Hematopoietic multipotent progenitor cell treated with erythropoietin and hydrocortisone succinate and interleukin-3 and kit ligand, for 17 days (in vitro differentiated cells): ENCODE data around the gene LRRC8B.
"Not testable (repeated sequence)": the region's sequence is repeated elsewhere in the genome, so short reads cannot be mapped to it uniquely, and the experiment has no call there.

Experiments
- DNase-seq: peaks from one replicate; pipeline ENCODE4 v3.0.0-alpha.2; 2015; ENCODE audit warnings: low spot score

The LRRC8B gene

DNA sequence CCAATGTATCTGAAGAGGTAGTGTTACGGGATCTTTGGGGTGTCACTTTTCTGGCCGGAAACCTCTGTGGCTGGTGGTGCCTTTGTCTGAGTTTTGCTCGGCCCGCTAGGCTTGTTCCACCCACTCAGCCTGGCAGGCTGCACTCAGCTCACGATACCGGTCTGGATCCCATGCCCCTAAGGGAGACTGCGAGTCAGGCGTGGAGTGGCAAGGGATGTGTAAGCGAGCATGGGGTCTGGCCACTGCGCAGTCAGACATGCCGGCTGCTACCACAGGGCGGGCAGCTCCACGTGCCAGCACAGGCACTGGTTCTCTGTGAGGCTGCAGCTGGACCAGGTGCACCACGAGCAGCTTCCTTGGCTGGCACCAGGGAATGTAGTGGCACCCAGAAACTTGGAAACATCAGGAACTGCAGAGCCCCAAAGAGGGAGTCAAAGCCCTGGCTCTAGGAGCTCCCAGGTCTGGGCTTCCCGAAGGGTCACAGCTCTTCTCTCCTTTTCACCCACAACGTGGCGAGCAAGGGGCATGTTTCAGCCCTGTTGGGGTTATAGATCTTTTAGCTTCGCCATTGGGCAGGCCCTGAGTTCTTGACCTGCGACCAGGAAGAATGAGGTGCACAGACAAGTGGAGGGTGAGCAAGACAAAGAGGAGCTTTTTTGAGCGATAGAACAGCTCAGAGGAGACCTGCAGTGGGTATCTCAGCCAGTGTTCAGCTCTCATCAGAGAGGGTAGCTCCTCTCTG is 84.5 kb downstream of the LRRC8B start:
- no peak for DNase-seq

DNA sequence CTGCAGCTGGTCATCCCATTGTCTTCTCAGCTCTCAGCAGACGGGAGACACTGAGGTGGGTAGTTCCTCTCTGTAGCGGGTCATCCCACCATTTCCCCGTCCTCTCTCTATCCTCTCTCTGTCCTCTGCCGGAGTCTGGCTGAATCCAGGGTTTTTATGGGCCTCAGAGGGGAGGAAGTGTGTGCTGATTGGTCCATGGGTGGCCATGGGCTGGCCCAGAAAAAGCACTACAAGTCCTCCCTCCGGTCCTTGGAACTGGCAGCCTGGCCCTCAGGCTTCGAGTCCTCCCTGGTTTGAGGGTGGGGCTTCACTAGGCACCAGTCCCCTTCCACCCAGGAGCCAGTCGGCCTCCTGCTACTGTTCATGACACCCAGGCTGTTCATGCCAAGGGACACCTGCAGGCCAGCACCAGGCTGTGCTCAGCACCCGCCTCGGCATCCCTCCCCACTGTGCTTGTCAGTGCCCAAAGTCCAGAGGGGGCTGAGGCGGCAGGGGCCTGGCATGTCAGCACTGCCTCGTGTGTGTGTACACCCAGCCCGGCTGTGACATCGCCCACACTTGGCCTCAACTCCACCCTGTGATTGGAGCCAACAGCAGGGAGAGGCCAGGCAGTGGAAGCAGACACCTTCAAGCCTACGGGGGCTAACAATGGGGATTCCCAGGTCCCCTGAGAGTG is 85.3 kb downstream of the LRRC8B start:
- no peak for DNase-seq

DNA sequence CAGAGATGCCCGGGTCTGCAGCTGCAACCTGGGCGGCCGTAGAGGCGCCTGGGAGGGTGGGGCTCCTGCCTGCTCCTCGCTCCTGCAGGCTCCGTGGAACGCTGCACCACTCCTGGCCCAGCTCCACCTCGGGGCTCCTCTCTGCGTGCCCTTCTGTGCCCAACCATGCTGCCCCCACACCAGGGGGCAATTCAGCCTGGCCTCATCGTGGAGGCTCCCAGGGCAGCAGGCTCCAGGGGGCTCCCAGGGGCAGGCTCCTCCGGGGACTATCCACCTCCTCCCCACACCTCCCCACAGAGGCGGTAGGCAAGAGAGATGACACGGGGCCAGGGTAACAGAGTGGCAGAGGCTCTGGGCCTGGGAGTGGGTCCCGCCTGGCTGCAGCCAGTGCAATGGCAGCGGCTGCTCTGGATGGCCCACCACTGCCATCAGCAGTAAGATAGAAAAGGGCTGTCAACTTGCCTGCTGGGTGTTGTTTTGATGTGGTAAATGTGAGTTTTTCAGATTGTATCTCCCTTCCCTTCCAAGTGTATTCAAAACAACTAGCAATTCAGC is 85.9 kb downstream of the LRRC8B start:
- DNase-seq = no peak

DNA sequence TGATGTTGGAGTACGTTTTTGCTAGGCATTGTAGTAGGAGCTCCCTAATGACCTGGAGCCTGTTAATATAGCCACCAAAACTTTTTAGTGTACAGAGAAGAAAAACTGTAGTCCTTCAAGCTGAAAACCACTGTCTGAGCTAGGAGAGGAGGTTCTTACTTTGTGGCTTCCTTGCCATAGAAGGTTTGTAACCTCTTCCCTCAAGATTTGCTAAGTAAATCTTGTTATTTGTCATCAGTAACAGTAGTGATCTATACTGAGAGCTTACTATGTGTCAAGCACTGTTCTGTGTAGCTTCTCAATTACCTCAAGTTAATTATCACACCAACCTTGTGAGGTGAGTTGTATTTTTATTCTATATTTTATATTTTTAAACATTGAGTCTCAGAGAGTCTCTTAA is 87.1 kb downstream of the LRRC8B start:
- DNase-seq = no peak

DNA sequence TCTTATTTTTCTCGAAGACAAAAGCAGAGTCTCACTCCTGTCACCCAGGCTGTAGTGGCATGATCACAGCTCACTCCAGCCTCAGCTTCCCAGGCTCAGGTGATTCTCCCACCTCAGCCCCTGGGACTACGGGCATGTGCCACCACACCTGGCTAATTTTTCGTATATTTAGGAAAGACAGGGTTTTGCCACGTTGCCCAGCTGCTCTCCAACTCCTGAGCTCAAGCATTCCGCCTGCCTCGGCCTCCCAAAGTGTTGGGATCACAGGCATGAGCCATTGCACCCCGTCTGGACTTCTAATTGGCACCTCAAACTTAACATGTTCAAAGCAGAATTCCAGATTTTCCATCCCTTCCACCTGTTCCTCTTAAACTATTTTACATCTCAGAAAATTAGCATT is 89.3 kb downstream of the LRRC8B start:
- DNase-seq = no peak

DNA sequence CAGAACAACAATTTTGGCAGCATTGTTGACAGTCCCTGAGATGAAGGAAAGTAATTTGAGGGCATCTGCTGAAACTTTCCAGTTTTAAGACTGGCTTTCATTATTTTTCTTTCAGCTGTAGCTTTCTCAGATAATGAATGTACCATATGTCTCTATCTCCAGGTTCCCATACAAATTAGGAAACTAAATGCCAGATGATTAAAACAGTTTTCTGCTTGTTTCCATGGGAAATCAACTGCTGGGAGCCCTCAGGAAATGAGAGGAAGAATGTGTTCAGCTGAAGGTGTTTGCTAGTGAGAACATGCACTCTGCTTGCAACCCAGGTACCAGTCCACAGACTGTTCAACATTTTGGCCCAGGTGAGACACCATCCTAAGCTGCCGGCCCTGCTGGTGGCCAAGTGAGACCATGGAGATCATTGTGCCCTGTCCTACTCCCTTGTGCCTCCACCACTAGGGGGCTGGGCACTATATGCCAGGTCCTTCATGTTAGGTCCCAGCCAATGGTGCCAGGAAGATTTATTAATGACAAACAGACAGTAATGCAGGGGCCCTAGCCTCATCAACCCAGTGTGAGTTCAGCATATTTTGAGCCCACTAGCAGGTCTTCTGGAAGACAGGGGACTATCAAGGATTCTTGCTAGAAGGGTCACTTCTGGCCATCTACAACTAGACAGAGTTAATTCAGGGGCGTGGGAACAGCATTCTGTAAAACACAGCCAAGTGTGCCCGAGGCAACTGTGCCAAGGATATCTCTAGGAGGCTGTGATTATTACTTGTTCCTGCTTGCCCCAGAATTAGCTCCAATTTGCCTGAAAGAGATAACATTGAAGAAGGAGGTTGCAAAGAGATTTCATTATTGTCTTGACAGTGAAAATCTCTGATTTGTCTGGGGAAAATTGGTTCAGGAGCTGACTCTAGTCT is 91.3 kb downstream of the LRRC8B start:
- no peak for DNase-seq

DNA sequence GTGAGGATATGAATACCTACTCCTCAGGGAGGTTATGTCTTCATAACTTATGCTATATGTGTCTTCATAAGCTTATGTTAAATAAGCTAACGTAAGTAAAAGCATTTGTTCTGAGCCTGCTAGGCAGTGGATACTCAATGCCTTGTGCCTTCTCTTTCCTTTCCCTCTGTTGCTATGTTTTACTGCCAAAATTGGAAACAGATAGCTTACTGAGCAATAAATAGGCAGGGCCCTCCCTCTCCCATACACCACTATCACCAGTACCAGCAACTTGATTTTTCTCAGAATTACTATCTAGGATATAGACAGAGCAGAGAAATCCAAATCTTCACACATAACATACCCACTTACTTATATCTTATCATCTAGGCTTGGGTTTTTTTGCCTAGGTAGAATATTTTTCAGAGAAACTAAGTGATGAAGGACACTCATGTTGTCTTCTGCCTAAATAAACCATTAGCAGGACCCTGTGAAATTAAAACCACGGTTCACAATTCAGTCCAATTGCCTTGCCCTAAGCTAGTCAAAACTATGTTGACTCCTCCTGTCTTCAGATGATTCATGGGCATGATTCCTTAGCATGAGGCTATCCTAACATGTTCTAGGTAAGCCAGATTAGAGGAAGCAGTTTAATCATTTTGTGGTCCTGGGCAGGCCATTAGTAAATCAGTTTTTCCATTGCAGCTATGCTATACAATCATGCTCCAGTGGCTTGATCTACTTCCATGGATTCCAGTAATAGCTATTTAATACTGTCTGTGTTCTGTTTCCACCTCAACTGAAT is 92.4 kb downstream of the LRRC8B start:
- no peak for DNase-seq

DNA sequence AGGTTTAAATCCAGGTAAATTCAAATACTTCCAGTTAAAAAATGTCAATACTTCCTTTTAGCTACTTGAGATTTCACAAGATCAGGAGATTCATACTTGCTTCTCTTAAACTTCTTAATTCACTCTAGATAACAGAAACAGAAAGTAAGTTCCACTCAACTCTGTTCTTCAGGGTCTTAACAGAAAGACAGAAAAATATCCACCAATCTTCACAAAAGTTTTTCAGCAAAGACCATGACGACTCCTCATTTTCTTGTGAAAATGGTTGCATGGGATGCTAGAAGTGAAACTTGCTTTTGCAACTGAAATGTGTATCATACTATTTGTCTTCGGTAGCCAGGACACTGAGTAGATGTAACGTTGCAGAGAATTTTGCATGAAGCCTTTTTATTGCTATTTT is 96.0 kb downstream of the LRRC8B start:
- DNase-seq = no peak

DNA sequence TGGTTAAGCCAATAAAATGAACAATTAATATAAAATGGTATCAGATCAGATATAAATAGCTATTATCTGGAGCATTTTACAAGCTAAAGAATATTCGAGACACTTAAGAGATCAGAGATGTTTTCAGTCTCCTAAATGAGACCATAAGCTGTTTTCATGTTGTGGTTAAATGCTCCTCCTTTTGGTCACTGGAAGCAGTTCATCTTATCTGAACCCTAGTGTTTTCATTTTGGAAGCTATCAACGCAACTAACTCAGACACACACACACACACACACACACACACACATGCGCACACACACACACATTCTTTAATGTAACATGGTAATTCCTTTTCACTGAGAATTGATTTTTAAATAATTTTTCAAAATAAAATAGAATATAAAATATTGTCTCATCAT is 98.3 kb downstream of the LRRC8B start:
- no peak for DNase-seq

DNA sequence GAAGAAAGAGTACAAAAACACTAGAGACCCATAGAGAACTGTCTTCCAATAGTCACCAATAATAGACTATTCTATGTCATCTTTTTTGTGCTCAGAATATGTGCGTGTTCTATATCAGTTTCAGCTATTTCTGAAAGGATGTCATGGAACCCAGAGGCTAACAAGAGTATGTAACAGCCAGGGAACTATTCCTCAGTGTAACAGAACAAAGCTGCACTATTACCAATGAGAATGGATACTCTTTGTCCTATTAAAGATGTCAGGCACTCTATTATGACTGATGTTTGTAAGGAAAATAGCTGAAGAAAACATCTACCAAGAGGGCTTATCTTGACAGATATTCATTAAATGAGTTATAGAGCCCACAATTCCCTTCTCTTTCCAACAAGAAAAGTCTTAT is 99.7 kb downstream of the LRRC8B start:
- DNase-seq = no peak

DNA sequence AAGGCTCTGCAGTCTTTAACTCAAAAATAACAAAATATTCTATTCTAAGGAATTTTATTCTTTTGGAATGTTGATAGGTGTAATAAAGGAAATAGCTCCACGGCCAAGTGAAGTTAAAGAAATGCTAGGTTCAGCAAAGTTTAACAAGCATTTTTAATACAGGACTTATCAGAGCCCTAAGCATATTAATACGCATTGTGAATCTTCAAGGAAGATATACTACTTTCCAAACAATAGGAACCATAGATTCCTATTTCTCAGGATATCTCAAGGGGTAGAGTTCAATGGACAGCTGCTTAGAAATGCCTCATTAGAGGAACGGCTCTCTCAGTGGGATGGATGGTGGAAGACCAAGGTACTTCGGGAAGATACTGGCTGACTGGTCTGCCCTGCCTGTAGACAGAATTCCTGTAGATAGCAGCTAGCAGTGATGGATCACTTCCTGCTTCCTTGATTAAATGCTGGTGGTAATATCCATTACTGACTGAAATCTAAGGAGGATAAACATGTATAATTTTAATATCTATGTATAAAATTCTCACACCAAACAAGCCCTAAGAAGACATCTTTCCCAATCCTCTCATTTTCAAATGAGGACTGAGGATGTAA is 100.2 kb downstream of the LRRC8B start:
- DNase-seq = no peak

DNA sequence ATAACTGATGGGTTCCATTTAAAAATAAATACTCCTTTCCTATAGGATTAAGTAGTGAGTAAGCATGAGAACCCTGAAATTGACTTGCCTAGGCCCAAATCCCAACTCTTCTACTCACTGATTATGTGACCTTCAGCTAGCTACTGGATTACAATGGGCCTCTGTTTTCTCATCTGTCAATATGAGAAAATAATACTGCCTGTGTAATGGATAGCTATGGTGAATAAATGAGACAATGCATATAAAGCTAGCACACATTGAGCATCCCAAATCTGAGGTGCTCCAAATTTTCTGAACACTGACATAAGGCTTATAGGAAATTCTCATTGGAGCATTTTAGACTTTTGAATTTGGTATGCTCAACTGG is 103.0 kb downstream of the LRRC8B start:
- no peak for DNase-seq

DNA sequence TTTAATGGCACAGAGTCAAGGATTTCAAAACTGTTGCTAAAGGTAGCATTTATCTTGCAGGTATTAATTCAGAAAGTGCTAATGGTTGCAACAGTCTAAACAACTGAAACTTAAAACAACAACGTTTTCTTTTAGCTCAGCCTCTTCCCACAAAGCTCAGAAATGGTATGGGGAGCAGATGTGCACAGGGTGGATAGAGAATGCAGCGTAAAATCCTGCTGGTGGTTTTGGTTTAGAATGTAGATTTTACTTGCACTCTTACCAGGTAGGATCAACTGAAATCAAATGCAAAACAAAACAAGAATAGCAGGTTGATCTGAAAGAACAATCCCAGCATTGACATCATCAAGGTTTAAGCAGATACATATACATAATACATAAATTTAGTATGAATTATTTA is 104.5 kb downstream of the LRRC8B start:
- no peak for DNase-seq

DNA sequence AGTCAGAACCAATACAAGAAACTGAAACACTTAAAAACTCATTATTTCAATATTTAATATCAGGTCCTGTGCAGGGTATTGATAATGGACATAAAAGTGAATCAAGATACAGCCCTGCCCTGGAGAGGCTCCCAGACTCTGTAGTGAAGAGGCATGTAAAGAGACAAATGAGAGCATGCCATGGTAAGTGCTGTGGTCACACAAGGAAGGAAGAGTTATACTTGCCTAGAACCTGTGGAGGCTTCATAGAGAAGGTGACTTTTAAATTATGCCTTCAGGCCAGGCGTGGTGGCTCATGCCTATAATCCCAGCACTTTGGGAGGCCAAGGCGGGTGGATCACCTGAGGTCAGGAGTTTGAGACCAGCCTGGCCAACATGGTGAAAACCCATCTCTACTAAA is 105.0 kb downstream of the LRRC8B start:
- DNase-seq = not testable (repeated sequence)

DNA sequence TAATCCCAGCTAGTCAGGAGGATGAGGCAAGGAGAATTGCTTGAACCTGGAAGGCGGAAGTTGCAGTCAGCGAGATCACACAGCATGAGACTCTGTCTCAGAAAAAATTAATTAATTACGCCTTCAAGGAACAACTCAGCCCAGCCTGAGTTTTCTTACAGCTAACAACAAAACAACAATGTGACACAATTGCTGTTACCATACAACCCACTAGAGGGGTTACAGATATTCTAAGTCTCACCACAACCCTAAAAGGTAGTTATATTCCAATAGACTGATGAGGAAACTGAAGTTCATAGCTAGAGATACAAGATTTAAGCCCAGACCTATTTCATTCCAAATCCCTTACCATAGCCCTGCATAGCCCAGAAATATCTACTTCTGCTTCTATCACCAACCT is 105.4 kb downstream of the LRRC8B start:
- DNase-seq = no peak

DNA sequence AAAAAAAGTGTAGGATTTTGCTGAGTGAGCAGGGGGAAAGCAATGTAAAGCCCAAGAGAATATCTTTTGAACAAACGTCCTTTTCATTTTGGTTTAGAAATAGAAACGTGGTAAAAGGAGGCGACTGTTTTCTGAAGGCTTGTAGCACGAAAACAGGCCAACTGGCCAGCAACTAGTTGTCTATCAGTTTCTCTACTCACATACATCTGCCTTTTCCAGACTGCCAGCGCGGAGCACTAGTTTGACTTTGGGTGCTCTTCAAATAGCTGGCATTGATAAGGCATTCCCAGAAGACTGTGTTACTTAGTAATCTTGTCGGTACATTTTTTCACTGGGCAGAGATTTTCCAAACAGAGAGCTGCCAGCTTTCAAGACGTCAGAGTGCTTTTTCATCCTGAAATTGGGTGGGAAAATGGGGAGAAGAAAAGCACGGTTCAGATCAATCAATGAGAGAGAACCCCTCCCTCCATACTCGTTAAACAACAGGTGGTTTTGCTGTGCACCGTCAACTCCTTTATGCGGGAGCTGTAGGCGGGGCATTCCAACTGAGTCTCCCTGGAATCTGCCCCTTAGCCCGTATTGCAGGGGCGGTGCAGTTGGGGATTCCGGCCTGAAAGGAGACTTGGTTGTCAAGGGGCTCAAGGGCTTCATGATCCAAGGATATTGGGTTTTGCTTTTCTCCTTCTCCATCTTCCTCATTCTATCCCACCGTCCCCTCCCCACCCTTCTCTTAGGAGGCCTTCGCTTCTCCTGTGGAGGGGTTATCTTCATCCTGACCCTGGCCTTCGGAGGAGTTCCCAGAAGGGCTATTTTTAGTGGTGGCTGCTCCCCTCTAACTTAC is 107.4 kb downstream of the LRRC8B start:
- no peak for DNase-seq

DNA sequence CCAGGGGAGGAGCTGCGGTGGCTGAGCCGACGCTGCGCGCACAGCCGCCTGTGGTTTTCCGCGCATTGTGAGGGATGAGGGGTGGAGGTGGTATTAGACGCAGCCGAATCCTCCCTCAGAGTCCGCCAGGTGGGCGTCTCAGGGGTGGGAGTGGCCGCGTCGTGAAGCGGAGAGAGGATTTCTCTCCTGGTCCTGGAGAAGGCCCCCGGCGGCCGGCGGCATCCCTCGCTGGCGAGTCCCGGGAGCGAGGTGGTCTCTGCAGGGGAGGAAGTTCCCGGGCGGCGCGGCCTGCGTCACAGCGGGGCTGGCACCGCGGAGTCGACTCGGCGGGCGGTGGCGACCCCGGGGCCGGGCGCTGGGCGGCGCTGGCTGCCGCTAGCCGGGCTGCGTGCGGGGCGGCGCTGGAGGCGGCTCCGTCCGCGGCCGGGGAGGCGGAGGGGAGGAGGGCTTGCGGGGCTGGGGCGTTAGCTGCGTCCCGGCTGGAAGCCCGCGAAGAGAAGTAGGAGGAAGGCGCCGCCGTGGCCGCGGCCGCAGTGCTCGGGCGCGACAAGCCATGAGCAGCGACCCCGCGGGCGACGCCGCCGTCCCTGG is 108.1 kb downstream of the LRRC8B start, which contains the start of gene LRRC8C:
Gene LRRC8C, plus strand, starts transcription at position 464 of the 591 bp plus-strand sequence. CDS start 53,354 bp downstream, outside the sequence.
- peak; percentile 39 for DNase-seq

DNA sequence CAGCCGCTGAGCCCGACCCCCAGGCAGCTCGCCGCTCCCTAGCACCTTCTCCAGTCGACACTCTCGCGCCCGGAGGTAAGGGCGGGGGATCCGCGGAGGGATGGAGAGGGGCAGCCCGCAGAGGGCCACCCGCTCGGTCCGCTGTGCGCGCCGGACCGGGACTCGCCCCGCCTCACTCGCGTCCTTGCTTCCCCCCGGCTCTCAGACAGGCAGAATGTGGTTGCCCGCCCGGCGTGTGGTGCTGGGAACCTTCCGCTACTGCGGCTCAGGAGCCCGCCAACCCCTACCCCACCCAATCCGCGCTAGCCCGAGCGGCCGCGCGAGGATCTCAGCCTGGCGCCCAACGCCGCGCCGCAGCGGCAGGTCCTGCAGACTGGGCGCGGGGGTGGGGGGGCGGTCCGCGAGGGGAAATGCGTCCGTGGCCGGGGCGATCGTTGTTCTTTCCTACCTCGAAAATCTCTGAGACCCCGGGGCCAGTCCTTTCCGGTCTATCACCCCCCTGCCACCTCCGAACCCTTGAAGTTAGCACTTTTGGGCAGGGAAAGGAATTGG is 108.7 kb downstream of the LRRC8B start:
- DNase-seq = no peak

DNA sequence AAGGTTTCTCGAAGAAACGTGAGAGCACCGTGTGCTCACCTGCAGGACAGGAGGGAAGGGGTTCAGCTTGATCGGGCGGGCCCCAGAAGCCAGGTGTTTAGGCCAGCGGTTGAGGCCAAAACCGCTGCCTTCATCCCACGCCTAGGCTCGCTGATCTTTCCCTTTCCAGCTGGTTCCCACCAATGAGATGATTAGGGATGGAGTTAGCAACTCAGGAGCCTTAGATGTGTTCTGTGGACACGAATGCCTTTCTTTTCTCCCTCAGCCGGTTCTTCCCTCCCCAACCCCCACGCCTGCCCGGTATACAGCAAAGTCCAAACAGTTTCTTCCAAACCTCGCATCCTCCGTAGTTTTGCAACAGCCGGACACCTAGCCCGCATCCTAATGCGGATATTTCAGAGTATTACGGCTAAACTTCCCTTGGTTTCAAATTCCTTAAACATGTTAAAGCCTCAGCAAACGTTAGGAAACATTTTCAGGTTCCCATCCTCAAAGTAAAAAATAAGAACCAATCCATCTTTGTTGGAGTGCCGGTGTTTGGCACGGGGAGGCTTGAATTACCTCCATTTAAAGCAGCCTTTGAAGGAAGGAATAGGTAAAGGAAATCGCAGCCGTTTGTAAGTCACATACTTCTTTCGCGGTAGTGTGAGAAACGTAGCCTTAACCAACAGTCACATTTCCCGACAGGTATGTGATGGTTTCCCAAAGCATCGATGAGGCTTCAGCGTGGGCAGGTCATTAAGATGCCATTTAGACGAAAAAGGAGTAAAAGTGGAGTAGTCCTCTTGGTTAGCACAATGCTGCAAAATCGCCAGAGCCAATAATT is 109.4 kb downstream of the LRRC8B start:
- no peak for DNase-seq
